ENCODE measurements around the gene ST6GALNAC6.

The ST6GALNAC6 gene

DNA sequence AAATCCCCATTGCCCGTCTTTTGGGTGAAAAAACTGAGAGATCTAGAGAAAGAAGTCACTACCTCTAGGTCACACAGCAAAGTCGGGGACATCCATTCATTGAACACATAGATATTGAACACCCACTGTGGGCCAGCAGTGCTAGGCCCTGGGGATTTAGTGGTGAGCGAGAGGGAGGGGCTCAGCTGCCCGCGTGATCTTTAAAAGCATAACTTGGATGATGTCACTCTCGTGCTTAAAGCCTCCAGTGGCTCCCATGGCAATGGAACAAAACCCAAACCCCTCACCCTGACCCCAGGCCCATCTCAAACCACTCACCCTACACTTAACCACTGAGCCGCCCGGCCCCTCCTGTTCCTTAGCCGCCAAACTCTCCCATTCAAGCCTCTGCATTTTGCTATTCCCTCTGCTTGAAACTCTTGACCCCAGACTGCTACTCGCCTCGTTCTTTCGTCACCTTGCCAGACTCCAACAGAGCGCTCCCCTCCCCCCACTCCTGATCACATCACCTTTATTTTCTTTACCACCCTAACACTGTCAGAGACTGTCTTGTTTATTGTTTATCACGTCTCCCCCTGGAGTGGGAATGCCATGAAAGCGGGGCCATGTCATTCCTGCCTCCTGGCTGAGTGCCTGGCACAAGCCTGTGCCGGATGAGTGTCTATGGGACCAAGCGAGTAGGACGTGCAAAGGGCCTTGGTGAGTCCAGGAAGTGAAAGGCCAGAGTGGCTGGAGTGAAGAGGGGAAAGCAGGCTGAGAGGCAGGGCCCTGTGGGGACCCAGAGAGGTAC lies 31.9 kb upstream of the ST6GALNAC6 start:
- FAIRE-seq = no peak

DNA sequence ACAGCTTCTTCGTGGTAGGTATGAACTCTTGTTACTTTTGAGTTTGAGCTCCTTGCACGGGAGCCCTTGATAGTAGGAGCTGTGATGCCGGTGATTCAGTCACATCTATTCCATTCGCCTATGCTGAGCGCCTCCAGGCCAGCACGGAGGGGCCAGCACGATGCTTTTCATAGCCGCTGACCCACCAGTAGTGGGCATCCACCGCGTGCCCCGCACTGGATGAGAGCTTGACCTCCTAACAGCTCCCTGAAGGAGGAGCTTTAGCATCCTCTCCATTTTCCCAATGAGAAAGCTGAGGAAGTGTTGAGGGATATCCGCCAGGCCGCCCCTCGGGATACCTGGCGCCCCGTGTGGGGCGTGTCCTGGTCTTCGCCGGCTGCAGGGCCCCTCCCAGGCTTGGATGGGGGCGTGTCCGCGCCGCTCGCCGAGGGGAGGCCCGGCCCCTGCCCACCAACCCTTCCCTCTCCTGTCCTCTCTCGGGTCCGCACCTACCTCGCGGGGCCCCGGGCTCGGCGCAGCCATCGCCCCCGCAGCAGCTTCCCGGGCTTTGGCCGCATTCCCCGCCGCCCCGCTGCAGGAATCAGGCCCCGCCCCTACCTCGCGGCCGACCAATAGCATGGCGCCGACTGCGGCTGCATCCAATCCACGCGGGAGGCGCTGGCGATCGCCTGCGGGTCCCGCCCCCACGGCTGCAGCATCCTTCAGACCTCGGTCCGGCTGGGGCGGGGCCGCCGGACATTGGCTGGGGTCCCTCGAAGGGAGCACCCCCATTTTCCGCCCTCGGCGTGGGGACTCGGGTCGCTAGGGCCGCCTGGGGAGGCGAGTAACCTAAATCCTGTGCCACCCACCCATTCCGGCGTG lies 31.1 kb upstream of the ST6GALNAC6 start, which contains the start of gene PIP5KL1:
TSS of gene PIP5KL1 (minus strand) at position 547 of the 861 bp plus-strand sequence. CDS start at position 522, 25 bp downstream.
- no peak for FAIRE-seq

DNA sequence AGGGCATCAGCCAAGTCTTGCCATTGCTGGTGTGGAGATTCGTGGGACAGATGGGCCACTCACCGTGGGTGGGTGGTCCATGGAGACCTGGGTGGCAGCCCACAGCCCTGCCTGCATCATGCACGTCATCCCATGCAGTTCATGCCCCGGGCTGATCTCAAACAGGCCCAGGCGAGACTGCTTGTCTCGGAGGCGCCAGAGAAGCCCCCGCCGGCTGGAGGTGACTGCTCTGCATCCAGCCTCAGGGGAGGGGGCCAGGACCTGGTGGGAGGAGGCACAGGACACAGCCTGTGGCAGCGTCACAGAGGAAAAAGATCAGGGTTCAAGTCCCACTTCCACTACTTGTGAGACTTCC lies 30.2 kb upstream of the ST6GALNAC6 start:
- no peak for FAIRE-seq

DNA sequence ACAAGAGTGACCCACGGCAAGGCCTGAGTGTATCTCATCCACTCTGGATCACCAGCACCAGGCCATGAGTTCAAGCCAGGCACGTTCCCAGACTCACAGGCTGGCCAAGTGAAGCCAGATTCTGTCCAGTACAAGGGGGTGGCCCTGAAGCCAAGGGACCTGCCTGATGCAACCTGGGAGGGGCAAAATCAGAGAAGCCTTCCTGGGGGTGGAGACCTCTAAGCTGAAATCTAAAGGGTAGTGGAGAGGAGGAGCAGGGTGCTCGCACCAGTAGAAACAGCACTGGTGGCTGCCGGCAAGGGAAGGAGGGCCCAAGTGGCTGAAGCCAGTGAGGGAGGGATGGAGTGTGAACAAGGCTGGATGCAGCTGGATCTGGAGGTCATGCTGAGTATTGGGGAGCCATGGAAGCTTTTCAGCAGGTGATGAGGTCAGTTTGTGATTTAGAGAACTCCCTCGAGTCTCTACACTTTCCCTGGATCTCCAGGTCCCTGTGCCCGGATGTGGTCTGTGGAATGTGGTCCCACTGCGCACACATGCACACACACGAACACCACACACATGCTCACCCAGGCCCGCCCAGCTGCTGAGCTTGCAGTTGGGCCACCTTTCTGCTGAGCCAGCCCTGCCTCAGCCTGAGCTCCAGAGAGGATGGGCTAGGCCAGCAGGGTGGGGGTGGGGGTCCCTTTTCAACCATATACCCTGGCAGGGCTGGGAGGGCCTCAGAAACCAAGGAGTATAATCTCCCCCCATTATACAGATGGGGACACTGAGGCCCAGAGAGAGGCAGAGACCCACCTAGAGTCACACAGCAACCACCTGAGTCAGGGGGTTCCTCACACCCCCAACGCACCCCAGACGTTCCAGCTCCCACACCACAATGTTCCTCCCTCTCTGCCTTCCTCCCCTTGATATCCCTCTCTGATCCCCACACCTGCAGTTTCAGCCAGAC lies 29.5 kb upstream of the ST6GALNAC6 start:
- FAIRE-seq = no peak

DNA sequence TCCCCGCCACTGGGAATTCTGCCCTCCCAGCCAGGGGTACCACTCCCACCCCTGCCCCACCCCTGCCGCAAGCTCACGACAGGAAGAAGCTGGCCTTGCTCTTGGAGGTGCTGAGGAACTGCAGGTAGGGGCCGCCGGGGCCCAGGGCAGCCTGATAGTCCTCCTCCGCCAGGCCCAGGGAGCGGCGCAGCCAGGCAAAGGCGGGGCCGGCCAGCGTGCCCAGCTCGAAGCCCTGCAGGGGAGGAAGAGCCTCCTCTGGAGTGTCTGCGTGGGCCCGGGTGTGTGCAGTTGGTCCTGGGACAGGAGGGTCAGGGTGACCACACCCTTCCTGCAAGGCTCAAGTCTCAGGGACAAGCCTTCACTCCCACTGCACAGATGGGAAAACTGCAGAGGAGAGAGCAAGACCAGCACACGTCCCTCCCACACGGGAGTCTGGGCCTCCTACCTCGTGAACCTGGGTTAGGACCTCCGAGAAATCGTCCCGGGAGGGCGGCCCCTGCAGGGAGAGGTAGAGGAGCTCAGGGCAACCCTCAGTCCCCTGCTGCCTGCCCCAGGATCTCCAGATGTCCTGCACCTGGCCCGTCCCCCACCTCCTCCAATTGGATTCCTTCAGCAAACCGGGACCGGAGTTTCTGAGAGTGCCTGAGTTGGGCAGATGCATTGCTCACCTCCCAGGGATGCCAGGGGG lies 28.7 kb upstream of the ST6GALNAC6 start:
- no peak for FAIRE-seq

DNA sequence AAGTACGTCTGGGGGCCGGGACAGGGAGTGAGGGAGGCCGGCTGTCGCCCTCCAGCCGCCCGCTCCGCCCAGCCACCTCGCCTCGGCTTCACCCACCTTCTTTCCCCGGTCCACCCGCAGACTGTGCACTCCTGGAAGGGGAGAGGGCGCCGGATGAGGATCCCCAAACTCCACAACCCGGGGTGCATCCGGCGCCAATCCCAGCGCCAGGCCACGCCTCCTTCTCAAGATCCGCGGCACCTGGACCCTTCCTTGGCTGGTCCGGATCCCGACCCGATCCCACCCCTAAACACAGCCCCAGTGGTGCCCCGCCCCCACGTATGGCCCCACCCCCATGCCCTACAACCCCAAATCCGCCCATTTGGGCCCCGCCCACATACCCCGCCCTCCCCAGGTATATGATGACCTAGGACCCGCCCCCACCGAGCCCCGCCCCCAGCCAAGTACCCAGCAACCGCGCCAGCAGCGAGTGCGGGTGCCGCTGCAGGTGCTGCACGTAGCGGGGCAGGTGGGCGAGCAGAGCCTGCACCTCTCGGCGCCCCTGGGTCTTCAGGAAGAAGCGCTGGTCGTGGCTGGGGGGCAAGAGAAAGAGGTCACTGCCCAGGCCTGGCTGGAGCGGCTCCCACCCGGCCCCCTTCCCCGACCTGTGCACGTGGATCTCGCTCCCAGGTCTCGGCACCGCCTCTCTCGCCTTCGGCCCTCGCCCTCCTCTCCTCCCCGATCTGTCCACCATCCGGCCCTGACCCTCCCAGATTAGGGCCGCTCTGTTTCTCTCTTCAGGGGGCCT lies 28.0 kb upstream of the ST6GALNAC6 start:
- FAIRE-seq = no peak

DNA sequence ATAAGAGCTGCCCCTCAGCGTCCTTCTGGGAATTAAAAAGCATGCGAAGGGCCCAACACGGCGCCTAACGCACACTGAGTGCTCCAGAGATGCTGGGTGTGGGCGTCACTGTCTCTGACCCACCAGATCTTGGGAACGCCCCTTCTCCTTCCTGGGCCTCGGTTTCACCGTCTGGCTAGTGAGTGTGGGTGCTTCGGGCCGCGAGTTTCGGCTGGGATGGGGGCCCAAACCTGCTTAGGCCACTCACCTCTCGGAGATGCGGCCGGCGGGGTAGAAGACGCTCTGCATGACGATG lies 27.4 kb upstream of the ST6GALNAC6 start:
- no peak for FAIRE-seq

DNA sequence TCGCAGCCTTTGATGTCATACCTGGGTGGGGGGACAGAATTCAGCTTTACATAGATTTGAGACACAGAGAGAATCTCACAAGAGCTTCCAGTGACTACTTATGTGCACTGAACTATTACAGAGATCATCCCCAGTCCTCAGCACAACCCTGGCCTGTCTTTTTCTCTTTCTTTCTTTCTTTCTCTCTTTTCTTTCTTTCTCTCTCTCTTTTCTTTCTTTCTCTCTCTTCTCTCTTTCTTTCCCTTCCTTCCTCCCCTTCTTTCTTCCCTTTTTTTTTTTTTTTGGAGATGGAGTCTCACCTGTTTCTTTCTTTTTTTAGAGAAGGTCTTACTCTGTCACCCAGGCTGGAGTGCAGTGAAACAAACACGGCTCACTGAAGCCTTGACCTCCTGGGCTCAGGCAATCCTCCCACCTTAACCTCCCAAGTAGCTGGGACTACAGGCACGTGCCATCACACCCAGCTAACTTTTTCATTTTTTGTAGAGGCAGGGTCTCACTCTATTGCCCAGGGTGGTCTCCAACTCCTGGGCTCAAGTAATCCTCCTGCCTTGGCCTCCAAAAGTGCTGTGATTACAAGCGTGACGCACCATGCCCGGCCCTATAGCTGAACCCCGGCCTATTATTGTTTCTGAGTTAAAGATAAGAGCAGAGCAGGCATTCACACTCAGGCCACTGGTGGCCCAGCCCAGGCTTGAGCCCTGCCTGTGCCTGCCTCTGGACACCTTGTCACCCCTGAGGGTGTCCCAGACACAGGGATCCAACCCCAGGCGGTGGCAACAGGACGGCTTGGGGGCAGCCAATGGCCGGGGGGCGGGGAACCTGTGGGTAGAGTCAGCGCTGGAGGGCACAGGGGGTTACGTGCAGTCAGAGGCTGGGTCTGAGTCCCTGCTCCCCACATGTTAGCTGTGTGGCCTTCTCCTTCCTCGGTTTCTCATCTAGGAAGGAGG lies 26.8 kb upstream of the ST6GALNAC6 start:
- FAIRE-seq = no peak

DNA sequence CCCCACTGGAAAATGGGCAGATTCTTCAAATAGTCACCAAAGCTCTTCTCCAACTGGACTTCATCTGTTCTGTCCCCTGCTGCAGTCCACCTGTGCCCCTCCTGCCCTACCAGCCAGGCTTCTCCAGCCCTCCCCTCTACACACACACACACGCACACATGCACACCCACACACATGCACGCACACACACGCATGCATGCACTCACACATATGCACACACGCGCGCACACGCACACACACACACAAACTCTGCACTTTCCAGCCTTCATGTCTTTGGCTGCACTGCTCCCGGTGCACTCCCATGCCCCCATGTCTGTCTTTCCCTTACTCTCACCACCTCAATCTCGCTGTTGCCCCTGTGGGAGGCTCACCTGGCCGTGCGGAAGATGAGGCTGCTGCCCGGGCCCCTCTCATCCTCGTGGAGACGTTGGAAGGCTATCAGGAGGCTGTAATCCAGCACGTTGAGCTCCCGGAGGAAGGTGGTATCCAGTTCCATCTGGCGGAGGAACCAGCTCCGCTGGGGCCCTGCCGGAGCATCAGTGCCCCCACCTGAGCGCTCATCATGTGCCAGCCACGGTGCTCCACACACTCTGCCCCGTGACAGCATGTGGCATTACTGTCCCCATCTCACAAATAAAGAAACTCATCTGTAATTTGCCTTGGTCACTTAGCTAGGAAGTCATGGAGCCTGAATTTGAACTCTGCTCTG lies 25.5 kb upstream of the ST6GALNAC6 start:
- no peak for FAIRE-seq

DNA sequence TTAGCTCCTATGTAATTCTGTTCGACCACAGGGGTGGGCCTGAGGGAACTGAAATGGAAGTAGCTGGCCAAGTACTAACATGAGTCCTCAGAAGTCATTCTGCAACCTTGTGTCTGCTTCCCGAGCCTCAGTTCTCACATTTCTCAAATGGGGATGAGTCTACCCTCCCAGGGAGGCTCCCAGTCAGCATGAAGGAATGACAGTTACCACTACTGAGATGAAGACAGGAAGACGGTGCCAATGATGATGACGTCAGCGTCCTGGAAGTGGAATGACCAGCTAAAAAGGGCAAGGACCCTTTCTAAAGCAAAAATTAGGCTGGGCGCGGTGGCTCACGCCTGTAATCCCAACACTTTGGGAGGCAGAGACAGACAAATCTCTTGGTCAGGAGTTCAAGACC lies 24.4 kb upstream of the ST6GALNAC6 start:
- FAIRE-seq = no peak

DNA sequence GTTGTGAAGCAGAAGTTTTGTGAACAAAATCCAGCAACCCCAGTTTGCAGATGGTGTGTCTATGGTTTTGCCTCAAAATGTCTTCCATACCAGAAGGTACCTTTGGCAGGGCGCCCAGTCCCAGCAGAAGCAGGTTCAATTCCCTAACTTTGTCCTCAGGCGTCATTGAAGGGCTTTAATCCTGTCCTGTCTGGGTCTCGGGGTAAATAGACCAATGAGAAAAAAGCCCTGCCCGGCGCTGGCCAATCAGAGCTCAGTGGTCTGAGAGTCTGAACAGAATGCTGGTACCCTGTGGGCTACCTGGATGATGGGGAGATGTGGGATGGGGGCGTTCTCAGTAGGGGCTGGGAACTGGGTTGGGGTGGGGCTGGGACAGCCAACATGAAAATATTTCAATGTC lies 23.6 kb upstream of the ST6GALNAC6 start:
- no peak for FAIRE-seq

DNA sequence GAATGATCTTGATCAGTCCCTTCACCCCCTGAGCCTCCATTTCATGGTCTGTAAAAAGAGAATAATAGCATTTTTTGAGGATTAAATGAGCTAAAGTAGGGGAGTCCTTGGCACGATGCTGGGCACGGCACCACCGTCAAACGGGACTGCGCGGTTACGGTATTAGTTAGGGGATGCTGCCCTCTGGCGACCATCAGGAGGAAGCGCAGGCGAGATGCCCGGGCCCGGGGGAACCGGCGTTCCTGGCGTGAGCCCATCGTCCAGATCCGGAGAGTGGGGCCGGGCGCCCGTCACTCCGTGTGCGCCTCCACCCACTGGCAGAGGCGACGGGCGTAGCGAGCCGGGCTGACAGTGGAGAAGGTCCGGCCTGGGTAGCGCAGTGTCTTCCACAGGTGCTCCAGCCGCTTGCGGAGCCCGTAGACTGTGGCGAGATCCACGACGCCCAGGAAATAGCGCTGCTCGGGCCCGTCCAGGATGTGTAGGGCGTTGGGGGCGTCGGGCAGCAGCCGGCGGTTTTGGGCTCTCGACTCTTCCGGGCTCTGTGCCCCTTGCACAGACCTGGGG lies 22.2 kb upstream of the ST6GALNAC6 start:
- FAIRE-seq = no peak

DNA sequence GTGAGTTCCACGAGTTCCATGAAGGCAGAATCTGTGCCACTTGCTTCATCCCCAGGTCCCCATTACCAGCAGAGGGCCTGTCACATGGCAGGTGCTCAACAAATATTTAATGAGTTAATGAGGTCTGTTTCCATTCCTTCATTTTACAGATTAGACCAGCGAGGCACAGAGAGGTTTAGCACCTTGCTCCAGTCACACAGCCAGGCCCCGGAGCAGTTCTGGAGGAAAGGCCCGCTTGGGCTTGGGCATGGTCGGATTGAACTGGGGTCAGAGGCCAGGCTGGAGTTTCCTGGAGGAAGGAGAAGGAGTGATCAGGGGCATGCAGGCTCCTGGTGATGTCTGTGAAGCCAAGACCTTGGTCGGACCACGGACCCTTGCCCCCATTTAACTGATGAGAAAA lies 21.4 kb upstream of the ST6GALNAC6 start:
- FAIRE-seq = no peak

DNA sequence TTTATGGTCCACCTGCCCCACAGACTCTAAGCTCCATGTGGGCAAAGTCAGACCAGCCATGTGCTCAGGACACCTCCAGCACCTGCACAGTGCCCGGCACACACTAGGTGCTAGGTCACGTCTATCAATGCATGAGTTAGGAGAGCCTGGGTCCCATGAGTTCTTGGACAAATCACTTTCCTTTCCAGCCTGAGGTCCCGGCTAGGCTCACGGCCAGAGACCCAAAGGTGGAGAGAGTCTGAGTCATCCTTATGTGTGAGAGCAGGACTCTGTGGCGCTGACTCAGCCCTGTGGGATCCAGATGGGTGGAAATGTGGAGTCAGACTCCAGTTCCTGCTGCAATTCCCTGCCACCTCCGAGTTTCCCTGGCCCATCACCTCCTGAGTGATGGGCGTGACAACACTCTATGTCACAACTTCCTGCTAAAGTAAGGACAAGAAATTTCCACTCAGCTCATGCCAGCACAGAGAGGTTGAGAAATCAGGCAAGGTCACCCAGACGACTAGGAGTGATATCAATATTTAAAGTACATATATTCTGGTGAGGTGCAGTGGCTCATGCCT lies 19.9 kb upstream of the ST6GALNAC6 start:
- peak; percentile 9 for FAIRE-seq

DNA sequence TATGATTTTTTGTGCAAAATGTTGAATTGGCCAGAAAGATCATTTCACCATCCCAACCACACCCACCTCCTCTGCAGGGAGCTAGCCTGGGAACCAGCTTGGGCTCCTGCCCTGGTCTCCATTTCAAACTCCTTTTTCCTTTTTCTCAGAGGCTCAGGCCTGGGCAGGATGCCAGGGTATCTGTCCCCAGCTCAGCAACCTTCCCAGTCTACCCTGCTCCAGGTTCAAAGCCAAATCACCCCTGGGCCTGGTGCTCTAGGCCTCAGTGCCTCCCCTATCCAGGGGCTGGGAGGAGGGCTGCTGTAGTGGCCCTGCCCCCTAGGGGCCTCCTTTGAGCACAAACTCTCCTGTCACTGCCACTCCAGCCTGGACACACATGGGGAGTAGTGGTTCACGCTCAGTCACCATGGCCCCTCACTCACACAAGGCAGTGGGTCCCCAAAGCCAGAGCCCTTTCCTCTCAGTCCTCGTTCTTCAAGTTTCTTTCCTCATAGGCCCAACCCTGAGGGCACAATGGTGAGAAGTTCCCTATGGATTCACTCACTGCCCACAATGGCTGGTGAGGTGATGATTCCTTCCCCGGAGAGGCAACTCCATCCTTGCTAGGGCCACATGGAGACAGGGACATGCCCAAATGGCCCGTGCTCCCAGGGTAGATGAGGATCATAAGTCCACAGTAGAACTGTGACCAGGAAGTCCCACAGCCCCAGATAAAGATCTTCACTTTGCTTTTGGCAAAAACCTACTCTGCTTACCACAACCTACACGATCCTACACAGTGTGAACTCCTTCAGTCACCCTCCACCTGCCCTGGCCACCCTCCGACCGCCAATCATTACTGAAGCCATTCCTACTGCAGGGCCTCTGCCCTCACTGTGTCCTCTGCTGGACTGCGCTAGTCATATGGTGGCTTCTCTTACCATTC lies 19.0 kb upstream of the ST6GALNAC6 start:
- FAIRE-seq = no peak

DNA sequence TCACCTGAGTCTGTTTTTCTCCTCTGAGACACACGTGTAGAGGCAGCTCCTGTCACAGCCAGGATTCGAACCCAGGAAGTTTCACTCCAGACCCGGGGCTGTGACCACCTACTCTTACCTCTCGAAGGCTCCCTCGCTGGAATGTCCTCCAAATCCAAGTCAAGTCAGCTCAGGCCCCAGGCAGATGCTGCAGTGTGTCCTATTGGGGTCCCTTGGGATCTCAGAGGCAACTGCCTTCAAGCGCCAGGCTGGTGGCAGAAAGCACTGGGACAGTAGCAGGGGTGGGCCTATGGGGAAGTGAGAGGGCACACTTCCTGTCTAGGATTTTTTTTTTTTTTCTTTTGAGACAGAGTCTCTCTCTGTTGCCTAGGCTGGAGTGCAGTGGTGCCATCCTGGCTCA lies 18.2 kb upstream of the ST6GALNAC6 start:
- no peak for FAIRE-seq

DNA sequence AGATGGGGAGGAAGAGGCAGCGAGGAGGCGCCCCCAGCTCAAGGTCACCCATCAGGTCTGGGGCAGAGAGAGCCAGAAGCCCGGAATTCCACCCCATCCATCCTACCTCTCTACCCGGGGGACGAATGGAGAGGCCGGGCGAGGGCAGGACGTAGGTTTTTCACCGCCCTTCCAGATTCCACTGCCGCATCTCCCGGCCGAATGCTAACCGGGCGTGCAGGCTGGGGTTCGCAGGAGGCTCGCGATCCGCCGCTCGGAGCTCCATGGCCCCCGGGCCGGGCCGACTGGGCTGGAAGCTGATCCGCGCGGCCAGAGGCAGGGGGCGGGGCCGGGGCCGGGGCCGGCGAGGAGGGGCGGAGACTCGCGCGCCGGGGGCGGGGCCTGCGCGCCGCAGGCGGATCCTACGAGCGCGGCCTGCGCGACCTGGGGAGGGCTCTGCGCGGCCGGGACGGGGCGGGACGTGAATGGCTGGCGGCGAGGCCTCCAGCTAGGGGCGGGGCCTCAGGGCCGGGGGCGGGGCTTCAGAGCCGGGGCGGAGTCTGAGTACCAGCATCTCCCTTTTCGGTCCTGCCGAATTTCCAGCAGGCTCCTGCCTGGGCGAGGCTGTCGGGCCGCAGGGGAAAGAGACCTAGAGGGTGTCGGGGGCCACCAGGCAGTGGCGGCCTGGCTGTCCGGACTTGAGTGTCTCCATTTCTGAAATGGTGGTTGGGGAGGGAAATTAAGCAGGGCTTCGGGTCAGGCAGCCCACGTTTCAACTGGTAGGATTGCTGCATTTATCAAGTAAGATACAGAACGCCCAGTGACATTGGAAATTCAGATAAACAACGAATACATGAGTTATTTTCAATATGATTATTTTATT lies 17.5 kb upstream of the ST6GALNAC6 start, which contains the start of gene ST6GALNAC4:
TSS of gene ST6GALNAC4 (minus strand) at position 322 of the 862 bp plus-strand sequence. CDS start 622 bp downstream, outside the sequence.
- FAIRE-seq = no peak
